K562 (cell line): ENCODE measurements around the gene LTBP1. TPM values are rescaled to one million over a fixed set of nuclear protein-coding genes. Genes with fewer than 3 reads are reported as not detected.

ENCODE experiments used
- DIDO1 ChIP-seq: fragments of 450-650 bp; IDR thresholded peaks from 2 replicates; pipeline ENCODE4 v1.6.1; 2016; ENCODE audit warnings: low read depth, missing biosample characterization, missing genetic modification characterization
- SMARCB1 ChIP-seq: IDR thresholded peaks from 2 replicates; pipeline ENCODE4 v1.6.1; 2011; ENCODE audit warnings: improper control_type of control experiment, low read depth; ENCODE audit not compliant: insufficient read length
- ZNF76 ChIP-seq: fragments of 250-450 bp; sonication (Bioruptor Pico); IDR thresholded peaks from 2 replicates; pipeline ENCODE4 v1.4.0; 2020; ENCODE audit warnings: mild to moderate bottlenecking, moderate library complexity, borderline replicate concordance
- polyA plus RNA-seq, 8 experiments: library from polyadenylated mRNA; depleted of rRNA in 4 of 8; stranded (reverse) in 5 of 8; unstranded in 3 of 8; fragments of >200 nt; fragmentation: Nextera tagmentation in 2 of 8; fragmentation: Illumina TruSeq in 1 of 8; extraction: Ambion mirVana in 2 of 8; extraction: Trizol in 1 of 8; gene quantifications; 2 replicates each; pipeline versions ENCODE4 v1.2.1 to v1.2.3, GENCODE V29; 2011 to 2014; ENCODE audit warnings: inconsistent platforms in 1 of 8, missing spikeins in 1 of 8
- total RNA-seq, 7 experiments: library from RNA; depleted of rRNA in 6 of 7; stranded (reverse); fragments of >200 nt in 6 of 7; fragmentation: Illumina TruSeq in 2 of 7; extraction: Trizol in 2 of 7; gene quantifications; 2 replicates each; pipeline versions ENCODE4 v1.2.1 to v1.2.3, GENCODE V29; 2011 to 2021; ENCODE audit warnings: low replicate concordance in 1 of 7
- TF ChIP-seq, protein P1 (sequence below): fragments of 450-650 bp; IDR thresholded peaks from 2 replicates; pipeline ENCODE4 v1.6.1; 2016; ENCODE audit warnings: mild to moderate bottlenecking, moderate library complexity

Gene LTBP1
- total and polyA plus RNA-seq, 9 of the 15 experiments (the other 6 are each of a cell fraction or from before 2014, with no cell fraction given): 3.6 to 16.4 (median 8.5) TPM

GRCh38 chr2:33040541-33040940, 93.8 kb downstream of the LTBP1 start (continued):
- TF ChIP-seq, protein P1, sequence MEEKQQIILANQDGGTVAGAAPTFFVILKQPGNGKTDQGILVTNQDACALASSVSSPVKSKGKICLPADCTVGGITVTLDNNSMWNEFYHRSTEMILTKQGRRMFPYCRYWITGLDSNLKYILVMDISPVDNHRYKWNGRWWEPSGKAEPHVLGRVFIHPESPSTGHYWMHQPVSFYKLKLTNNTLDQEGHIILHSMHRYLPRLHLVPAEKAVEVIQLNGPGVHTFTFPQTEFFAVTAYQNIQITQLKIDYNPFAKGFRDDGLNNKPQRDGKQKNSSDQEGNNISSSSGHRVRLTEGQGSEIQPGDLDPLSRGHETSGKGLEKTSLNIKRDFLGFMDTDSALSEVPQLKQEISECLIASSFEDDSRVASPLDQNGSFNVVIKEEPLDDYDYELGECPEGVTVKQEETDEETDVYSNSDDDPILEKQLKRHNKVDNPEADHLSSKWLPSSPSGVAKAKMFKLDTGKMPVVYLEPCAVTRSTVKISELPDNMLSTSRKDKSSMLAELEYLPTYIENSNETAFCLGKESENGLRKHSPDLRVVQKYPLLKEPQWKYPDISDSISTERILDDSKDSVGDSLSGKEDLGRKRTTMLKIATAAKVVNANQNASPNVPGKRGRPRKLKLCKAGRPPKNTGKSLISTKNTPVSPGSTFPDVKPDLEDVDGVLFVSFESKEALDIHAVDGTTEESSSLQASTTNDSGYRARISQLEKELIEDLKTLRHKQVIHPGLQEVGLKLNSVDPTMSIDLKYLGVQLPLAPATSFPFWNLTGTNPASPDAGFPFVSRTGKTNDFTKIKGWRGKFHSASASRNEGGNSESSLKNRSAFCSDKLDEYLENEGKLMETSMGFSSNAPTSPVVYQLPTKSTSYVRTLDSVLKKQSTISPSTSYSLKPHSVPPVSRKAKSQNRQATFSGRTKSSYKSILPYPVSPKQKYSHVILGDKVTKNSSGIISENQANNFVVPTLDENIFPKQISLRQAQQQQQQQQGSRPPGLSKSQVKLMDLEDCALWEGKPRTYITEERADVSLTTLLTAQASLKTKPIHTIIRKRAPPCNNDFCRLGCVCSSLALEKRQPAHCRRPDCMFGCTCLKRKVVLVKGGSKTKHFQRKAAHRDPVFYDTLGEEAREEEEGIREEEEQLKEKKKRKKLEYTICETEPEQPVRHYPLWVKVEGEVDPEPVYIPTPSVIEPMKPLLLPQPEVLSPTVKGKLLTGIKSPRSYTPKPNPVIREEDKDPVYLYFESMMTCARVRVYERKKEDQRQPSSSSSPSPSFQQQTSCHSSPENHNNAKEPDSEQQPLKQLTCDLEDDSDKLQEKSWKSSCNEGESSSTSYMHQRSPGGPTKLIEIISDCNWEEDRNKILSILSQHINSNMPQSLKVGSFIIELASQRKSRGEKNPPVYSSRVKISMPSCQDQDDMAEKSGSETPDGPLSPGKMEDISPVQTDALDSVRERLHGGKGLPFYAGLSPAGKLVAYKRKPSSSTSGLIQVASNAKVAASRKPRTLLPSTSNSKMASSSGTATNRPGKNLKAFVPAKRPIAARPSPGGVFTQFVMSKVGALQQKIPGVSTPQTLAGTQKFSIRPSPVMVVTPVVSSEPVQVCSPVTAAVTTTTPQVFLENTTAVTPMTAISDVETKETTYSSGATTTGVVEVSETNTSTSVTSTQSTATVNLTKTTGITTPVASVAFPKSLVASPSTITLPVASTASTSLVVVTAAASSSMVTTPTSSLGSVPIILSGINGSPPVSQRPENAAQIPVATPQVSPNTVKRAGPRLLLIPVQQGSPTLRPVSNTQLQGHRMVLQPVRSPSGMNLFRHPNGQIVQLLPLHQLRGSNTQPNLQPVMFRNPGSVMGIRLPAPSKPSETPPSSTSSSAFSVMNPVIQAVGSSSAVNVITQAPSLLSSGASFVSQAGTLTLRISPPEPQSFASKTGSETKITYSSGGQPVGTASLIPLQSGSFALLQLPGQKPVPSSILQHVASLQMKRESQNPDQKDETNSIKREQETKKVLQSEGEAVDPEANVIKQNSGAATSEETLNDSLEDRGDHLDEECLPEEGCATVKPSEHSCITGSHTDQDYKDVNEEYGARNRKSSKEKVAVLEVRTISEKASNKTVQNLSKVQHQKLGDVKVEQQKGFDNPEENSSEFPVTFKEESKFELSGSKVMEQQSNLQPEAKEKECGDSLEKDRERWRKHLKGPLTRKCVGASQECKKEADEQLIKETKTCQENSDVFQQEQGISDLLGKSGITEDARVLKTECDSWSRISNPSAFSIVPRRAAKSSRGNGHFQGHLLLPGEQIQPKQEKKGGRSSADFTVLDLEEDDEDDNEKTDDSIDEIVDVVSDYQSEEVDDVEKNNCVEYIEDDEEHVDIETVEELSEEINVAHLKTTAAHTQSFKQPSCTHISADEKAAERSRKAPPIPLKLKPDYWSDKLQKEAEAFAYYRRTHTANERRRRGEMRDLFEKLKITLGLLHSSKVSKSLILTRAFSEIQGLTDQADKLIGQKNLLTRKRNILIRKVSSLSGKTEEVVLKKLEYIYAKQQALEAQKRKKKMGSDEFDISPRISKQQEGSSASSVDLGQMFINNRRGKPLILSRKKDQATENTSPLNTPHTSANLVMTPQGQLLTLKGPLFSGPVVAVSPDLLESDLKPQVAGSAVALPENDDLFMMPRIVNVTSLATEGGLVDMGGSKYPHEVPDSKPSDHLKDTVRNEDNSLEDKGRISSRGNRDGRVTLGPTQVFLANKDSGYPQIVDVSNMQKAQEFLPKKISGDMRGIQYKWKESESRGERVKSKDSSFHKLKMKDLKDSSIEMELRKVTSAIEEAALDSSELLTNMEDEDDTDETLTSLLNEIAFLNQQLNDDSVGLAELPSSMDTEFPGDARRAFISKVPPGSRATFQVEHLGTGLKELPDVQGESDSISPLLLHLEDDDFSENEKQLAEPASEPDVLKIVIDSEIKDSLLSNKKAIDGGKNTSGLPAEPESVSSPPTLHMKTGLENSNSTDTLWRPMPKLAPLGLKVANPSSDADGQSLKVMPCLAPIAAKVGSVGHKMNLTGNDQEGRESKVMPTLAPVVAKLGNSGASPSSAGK: no peak
- TF ChIP-seq DIDO1 (tag): no peak
- TF ChIP-seq SMARCB1: no peak
- TF ChIP-seq ZNF76 (CRISPR knock-in tag): no peak
